HepG2 (cell line): ENCODE measurements around the gene TCF12. TPM values are rescaled to one million over a fixed set of nuclear protein-coding genes. Genes with fewer than 3 reads are reported as not detected.

Experiments used
- ATAC-seq: fragments of 200-7000 bp; cut with Tn5 transposase; 3 replicates; pipeline ENCODE4 v1.9.1; 2020; ENCODE audit warnings: mild to moderate bottlenecking, moderate library complexity
- BruUV-seq: library from RNA; stranded (reverse); fragments of 400-500 nt; replicated peaks from 2 replicates; lab custom pipeline; 2021; lab: Mats Ljungman, UMichigan
- CTCF ChIA-PET: fragments of 300-600 bp; formaldehyde crosslinking; extraction: SDS; loops from one replicate; lab custom pipeline; 2021; ENCODE audit warnings: low total read pairs, inconsistent platforms, low intra/inter-chr PET ratio; lab: Yijun Ruan, JAX
- POLR2A ChIA-PET: fragments of 350-600 bp; sonication (Branson Sonifier 250); formaldehyde crosslinking; loops from one replicate; lab custom pipeline; 2020; ENCODE audit warnings: antibody characterized with exemption, inconsistent platforms; lab: Yijun Ruan, JAX
- DNase-seq: peaks from one replicate; pipeline ENCODE4 v3.0.0-alpha.2; 2015; ENCODE audit warnings: low spot score
- FAIRE-seq: peaks from 3 replicates; lab custom pipeline; 2011; peaks lifted over from hg19 to GRCh38; lab: Jason Lieb, UNC
- H2AFZ ChIP-seq: one replicate; pipeline ENCODE4 v1.6.1; 2011; ENCODE audit warnings: low read length, inconsistent platforms
- H3K27ac ChIP-seq: fragments of 300-600 bp; 3 replicates; pipeline ENCODE4 v1.8.0; 2011; ENCODE audit warnings: mixed run types, mild to moderate bottlenecking, mixed read lengths, low read length, inconsistent platforms; ENCODE audit not compliant: insufficient read depth; ENCODE audit errors: extremely low read length
- H3K27me3 ChIP-seq, 2 experiments: fragments of 200-600 bp in 1 of 2; 2 replicates in 1 of 2; 3 replicates in 1 of 2; pipeline versions ENCODE4 v1.6.0 to v1.8.0; 2011; ENCODE audit warnings: low read length in 2 of 2, mild to moderate bottlenecking in 2 of 2, moderate library complexity in 2 of 2, inconsistent platforms in 1 of 2; ENCODE audit not compliant: insufficient read depth in 2 of 2, control insufficient read depth in 1 of 2
- H3K36me3 ChIP-seq, 2 experiments: fragments of 200-600 bp in 1 of 2; replicated peaks in 1 of 2; 2 replicates in 1 of 2; 3 replicates in 1 of 2; pipeline versions ENCODE4 v1.5.1 to v1.8.0; 2011; ENCODE audit warnings: low read length in 2 of 2, inconsistent platforms in 1 of 2; ENCODE audit not compliant: insufficient read depth in 2 of 2, control insufficient read depth in 1 of 2
- H3K4me1 ChIP-seq: 2 replicates; pipeline ENCODE4 v1.5.1; 2012; ENCODE audit warnings: low read length, inconsistent platforms; ENCODE audit not compliant: insufficient read depth
- H3K4me2 ChIP-seq: 2 replicates; pipeline ENCODE4 v1.6.0; 2011; ENCODE audit warnings: low read depth, low read length, inconsistent platforms
- H3K4me3 ChIP-seq, 3 experiments: fragments of 200-600 bp in 1 of 3; sonication (generic), shearing (Covaris generic) in 1 of 3; replicated peaks in 1 of 3; 2 replicates each; pipeline ENCODE4 v1.5.1; 2011 to 2016; ENCODE audit warnings: low read length in 3 of 3, inconsistent platforms in 2 of 3, low read depth in 2 of 3, mild to moderate bottlenecking in 2 of 3, control low read depth in 1 of 3, mixed read lengths in 1 of 3; ENCODE audit not compliant: insufficient read depth in 1 of 3
- H3K79me2 ChIP-seq: one replicate; pipeline ENCODE4 v1.6.1; 2011; ENCODE audit warnings: low read length, inconsistent platforms; ENCODE audit not compliant: insufficient read depth
- H3K9ac ChIP-seq: 2 replicates; pipeline ENCODE4 v1.6.0; 2011; ENCODE audit warnings: mild to moderate bottlenecking, low read depth, low read length, inconsistent platforms; ENCODE audit not compliant: insufficient read depth
- H3K9me3 ChIP-seq: 2 replicates; pipeline ENCODE4 v1.5.1; 2012; ENCODE audit warnings: mild to moderate bottlenecking, low read length
- H4K20me1 ChIP-seq: 2 replicates; pipeline ENCODE4 v1.6.0; 2011; ENCODE audit warnings: inconsistent platforms, mild to moderate bottlenecking, low read length, moderate library complexity; ENCODE audit not compliant: insufficient read depth
- AHR ChIP-seq: IDR thresholded peaks from 2 replicates; pipeline ENCODE4 v1.6.1; 2018; ENCODE audit warnings: missing genetic modification reagents, missing compliant biosample characterization
- ARNT ChIP-seq: fragments of 450-650 bp; IDR thresholded peaks from 2 replicates; pipeline ENCODE4 v1.6.1; 2017
- GABPB1 ChIP-seq: IDR thresholded peaks from 2 replicates; pipeline ENCODE4 v1.6.1; 2016; ENCODE audit warnings: mild to moderate bottlenecking, missing genetic modification reagents, moderate library complexity, missing compliant biosample characterization
- HHEX ChIP-seq: IDR thresholded peaks from 2 replicates; pipeline ENCODE4 v1.6.1; 2016; ENCODE audit warnings: control low read depth
- HNRNPH1 ChIP-seq: fragments of 200-400 bp; formaldehyde crosslinking; optimal IDR thresholded peaks from 2 replicates; pipeline ENCODE3; 2017; ENCODE audit warnings: mild to moderate bottlenecking, low read depth, low read length
- JUNB ChIP-seq: sonication (generic); formaldehyde crosslinking; IDR thresholded peaks from 2 replicates; pipeline ENCODE4 v1.8.0; 2022; ENCODE audit warnings: missing genetic modification reagents, mild to moderate bottlenecking, borderline replicate concordance
- SOX6 ChIP-seq, 2 experiments: fragments of 450-650 bp in 1 of 2; sonication (generic) in 1 of 2; formaldehyde crosslinking in 1 of 2; IDR thresholded peaks; 2 replicates each; pipeline versions ENCODE4 v1.4.0 to v1.6.1; 2017 to 2020; ENCODE audit warnings: antibody characterized with exemption in 1 of 2, mild to moderate bottlenecking in 1 of 2, missing genetic modification reagents in 1 of 2
- TRAFD1 ChIP-seq: sonication (generic); formaldehyde crosslinking; IDR thresholded peaks from 2 replicates; pipeline ENCODE4 v1.5.1; 2020; ENCODE audit warnings: missing genetic modification reagents, mild to moderate bottlenecking, borderline replicate concordance
- ZNF276 ChIP-seq: sonication (generic); formaldehyde crosslinking; IDR thresholded peaks from 2 replicates; pipeline ENCODE4 v1.4.0; 2020; ENCODE audit warnings: mild to moderate bottlenecking, low read depth, missing genetic modification reagents
- ZNF7 ChIP-seq: IDR thresholded peaks from 2 replicates; pipeline ENCODE4 v1.6.1; 2016; ENCODE audit warnings: missing biosample characterization, missing genetic modification reagents
- WGBS: methylation state at CpG from one replicate; pipeline ENCODE4 v1.1.6; 2017; ENCODE audit warnings: low lambda C conversion rate; 5-methylcytosine and 5-hydroxymethylcytosine counted together
- in situ Hi-C: cut with HindIII; loops from 2 replicates; pipeline ENCODE4 v1.10.0; 2017; ENCODE audit warnings: low pct_unique_long_range_greater_than_20kb; ENCODE audit not compliant: extremely low pct_ligation_motif_present
- intact Hi-C: fragments of 100-400 bp; cut with micrococcal nuclease; formaldehyde crosslinking; loops from one replicate; pipeline ENCODE4 v1.10.0; 2022; ENCODE audit not compliant: unreplicated experiment
- polyA plus RNA-seq, 8 experiments: library from polyadenylated mRNA; depleted of rRNA in 3 of 8; stranded (reverse) in 7 of 8; unstranded in 1 of 8; fragments of >200 nt; fragmentation: Illumina TruSeq in 4 of 8; extraction: Trizol in 4 of 8; gene quantifications; 2 replicates each; pipeline versions ENCODE4 v1.2.1 to v1.2.3, GENCODE V29; 2011 to 2016; ENCODE audit warnings: low read depth in 4 of 8, missing spikeins in 1 of 8, mixed read lengths in 1 of 8; ENCODE audit not compliant: insufficient read depth in 1 of 8
- total RNA-seq, 5 experiments: library from RNA; depleted of rRNA; stranded (reverse); fragments of >200 nt; fragmentation: Illumina TruSeq; extraction: Trizol; gene quantifications; 2 replicates each; pipeline ENCODE4 v1.2.3, GENCODE V29; 2016; ENCODE audit warnings: low read depth in 1 of 5

Gene TCF12
- total and polyA plus RNA-seq, 2 of the 13 experiments (the other 11 are each of a cell fraction or from before 2014, with no cell fraction given): 48.6 to 51.1 TPM

GRCh38 chr15:57025264-57025926, 107.0 kb downstream of the TCF12 start (continued):
- no peak for TF ChIP-seq ZNF276
- no peak for TF ChIP-seq SOX6 (IDR thresholded peaks at IDR 0.05)
- no peak for TF ChIP-seq SOX6 (CRISPR knock-in tag; IDR thresholded peaks at IDR 0.05)
- no peak for TF ChIP-seq AHR
- TF ChIP-seq HHEX (CRISPR knock-in tag): no peak

- Histone ChIP-seq H3K9me3 (no peaks in the 10 kb centered on the region), H3K9ac (no peak overlapping the region), H3K4me2 (no peak overlapping the region), H3K79me2 (peaks cover 64% of the 10 kb centered on the region), H3K4me3 (no peak overlapping the region), H3K4me1 (peaks cover 19% of the 10 kb centered on the region), H3K27ac (no peak overlapping the region), H3K27me3 (no peaks in the 10 kb centered on the region), H3K36me3 (no peaks in the 10 kb centered on the region), H2AFZ (no peak overlapping the region), H4K20me1 (peaks cover 4% of the 10 kb centered on the region)
- ChIA-PET POLR2A (no interaction called here), CTCF (no interaction called here)
- BruUV-seq: no TSS peak
- DNase-seq: no peak
- no peak for FAIRE-seq
- no peak for TF ChIP-seq JUNB (CRISPR knock-in tag)
- no peak for TF ChIP-seq TRAFD1 (CRISPR knock-in tag)
- TF ChIP-seq ZNF7: peak; percentile 36; the same call in 1 of the 2 replicates
- no peak for TF ChIP-seq GABPB1 (CRISPR knock-in tag)
- TF ChIP-seq HNRNPH1: no peak
- TF ChIP-seq ARNT: no peak
- intact Hi-C loops: no loop called here
- in situ Hi-C loops: no loop called here
- WGBS: 99% methylated on average over 2 of the region's 2 CpGs
- ATAC-seq: no peak
Observed at GRCh38 chr15:57026016-57026592, 107.7 kb downstream of the TCF12 start.
